ENCODE measurements around the gene TNPO3.

The TNPO3 gene

GRCh38 chr7:129017264-129017663, 37.6 kb downstream of the TNPO3 start:
- Histone ChIP-seq H2BK120ac (ENCODE audit: low read depth, low read length) (no peak overlapping the region), H3K79me1 (ENCODE audit: low read depth, low read length) (no peaks in the 10 kb centered on the region), H3K14ac (ENCODE audit: low read length) (no peak overlapping the region), H3K9me3 (replicated peaks in 1 of 2; ENCODE audit: control insufficient read depth in 2 of 2, insufficient read depth in 1 of 2, low read depth in 1 of 2, low read length in 2 of 2) (no peaks in the 10 kb centered on the region), H3K27ac (replicated peaks; ENCODE audit: low read length) (no peak overlapping the region), H4K91ac (ENCODE audit: low read depth, low read length, poor library complexity) (no peak overlapping the region), H3K27me3 (ENCODE audit: control insufficient read depth in 3 of 3, insufficient read depth in 3 of 3, low read depth in 1 of 3, low read length in 3 of 3) (no peaks in the 10 kb centered on the region), H3K4me2 (ENCODE audit: insufficient read depth, low read length, poor library complexity, severe bottlenecking) (no peak overlapping the region), H2AFZ (ENCODE audit: low read length) (no peak overlapping the region), H3K4me3 (ENCODE audit: low read length in 2 of 2) (no peak overlapping the region), H3K36me3 (replicated peaks in 1 of 2; ENCODE audit: control insufficient read depth in 2 of 2, insufficient read depth in 2 of 2, low read length in 2 of 2) (peaks cover 8 to 68% of the 10 kb centered on the region in 2 donors), H3K18ac (ENCODE audit: low read length) (no peak overlapping the region), H3K4me1 (ENCODE audit: control insufficient read depth in 2 of 2, insufficient read depth in 1 of 2, low read depth in 1 of 2, low read length in 2 of 2) (no peaks in the 10 kb centered on the region), H2BK15ac (ENCODE audit: low read length) (no peak overlapping the region), H4K8ac (ENCODE audit: low read depth, low read length) (no peak overlapping the region), H2BK12ac (ENCODE audit: low read length) (no peak overlapping the region), H2AK5ac (ENCODE audit: low read depth, low read length) (no peak overlapping the region), H3K23ac (ENCODE audit: low read depth, low read length, poor library complexity) (no peak overlapping the region), H3K9ac (ENCODE audit: low read depth, low read length, poor library complexity) (no peak overlapping the region), H3K4ac (ENCODE audit: low read length) (no peak overlapping the region), H2BK5ac (ENCODE audit: low read length) (no peak overlapping the region)
- no peak for DNase-seq (ENCODE audit: low spot score)
- WGBS, 2 donors (ENCODE audit: extremely low coverage in 2 of 2, insufficient read length in 2 of 2, insufficient replicate concordance in 1 of 2): no CpG with 5 or more reads among the region's 2 CpGs

- no peak overlapping the region for H3K4me3 ChIP-seq (ENCODE audit: low read length in 2 of 2)
- no peak for DNase-seq (ENCODE audit: low spot score)
- H3K4me2 ChIP-seq (ENCODE audit: insufficient read depth, low read length, poor library complexity, severe bottlenecking): no peak overlapping the region
- no peak overlapping the region for H3K9ac ChIP-seq (ENCODE audit: low read depth, low read length, poor library complexity)
- no peak overlapping the region for H3K4ac ChIP-seq (ENCODE audit: low read length)
- no peak overlapping the region for H2AFZ ChIP-seq (ENCODE audit: low read length)
- H2AK5ac ChIP-seq (ENCODE audit: low read depth, low read length): no peak overlapping the region
- H4K91ac ChIP-seq (ENCODE audit: low read depth, low read length, poor library complexity): no peak overlapping the region
- H3K27me3 ChIP-seq (ENCODE audit: control insufficient read depth in 3 of 3, insufficient read depth in 3 of 3, low read depth in 1 of 3, low read length in 3 of 3): no peaks in the 10 kb centered on the region
- no peak overlapping the region for H3K18ac ChIP-seq (ENCODE audit: low read length)
- no peak overlapping the region for H2BK12ac ChIP-seq (ENCODE audit: low read length)
- no peak overlapping the region for H2BK15ac ChIP-seq (ENCODE audit: low read length)
- no peak overlapping the region for H2BK5ac ChIP-seq (ENCODE audit: low read length)
- H2BK120ac ChIP-seq (ENCODE audit: low read depth, low read length): no peak overlapping the region
- peaks cover 8 to 90% of the 10 kb centered on the region in 2 donors for H3K36me3 ChIP-seq (replicated peaks in 1 of 2; ENCODE audit: control insufficient read depth in 2 of 2, insufficient read depth in 2 of 2, low read length in 2 of 2)
- no peaks in the 10 kb centered on the region for H3K9me3 ChIP-seq (replicated peaks in 1 of 2; ENCODE audit: control insufficient read depth in 2 of 2, insufficient read depth in 1 of 2, low read depth in 1 of 2, low read length in 2 of 2)
- no peak overlapping the region for H3K27ac ChIP-seq (replicated peaks; ENCODE audit: low read length)
- WGBS, 2 donors (ENCODE audit: extremely low coverage in 2 of 2, insufficient read length in 2 of 2, insufficient replicate concordance in 1 of 2): no CpG with 5 or more reads among the region's 6 CpGs
- no peak overlapping the region for H3K14ac ChIP-seq (ENCODE audit: low read length)
- H3K4me1 ChIP-seq (ENCODE audit: control insufficient read depth in 2 of 2, insufficient read depth in 1 of 2, low read depth in 1 of 2, low read length in 2 of 2): no peaks in the 10 kb centered on the region
- H4K8ac ChIP-seq (ENCODE audit: low read depth, low read length): no peak overlapping the region
- H3K23ac ChIP-seq (ENCODE audit: low read depth, low read length, poor library complexity): no peak overlapping the region
- H3K79me1 ChIP-seq (ENCODE audit: low read depth, low read length): no peaks in the 10 kb centered on the region
Measured at GRCh38 chr7:129014501-129015101, 40.3 kb downstream of the TNPO3 start.

GRCh38 chr7:129013048-129013724, 41.7 kb downstream of the TNPO3 start:
- no peak overlapping the region for H2BK12ac ChIP-seq (ENCODE audit: low read length)
- no peak overlapping the region for H3K27ac ChIP-seq (replicated peaks; ENCODE audit: low read length)
- no peak overlapping the region for H4K8ac ChIP-seq (ENCODE audit: low read depth, low read length)
- no peak overlapping the region for H3K18ac ChIP-seq (ENCODE audit: low read length)
- H3K4me1 ChIP-seq (ENCODE audit: control insufficient read depth in 2 of 2, insufficient read depth in 1 of 2, low read depth in 1 of 2, low read length in 2 of 2): no peaks in the 10 kb centered on the region
- H3K79me1 ChIP-seq (ENCODE audit: low read depth, low read length): no peaks in the 10 kb centered on the region
- H3K4me3 ChIP-seq (ENCODE audit: low read length in 2 of 2): no peak overlapping the region
- no peak overlapping the region for H2BK120ac ChIP-seq (ENCODE audit: low read depth, low read length)
- H3K14ac ChIP-seq (ENCODE audit: low read length): no peak overlapping the region
- WGBS, 2 donors (ENCODE audit: extremely low coverage in 2 of 2, insufficient read length in 2 of 2, insufficient replicate concordance in 1 of 2): no CpG with 5 or more reads among the region's 4 CpGs
- no peak overlapping the region for H3K4me2 ChIP-seq (ENCODE audit: insufficient read depth, low read length, poor library complexity, severe bottlenecking)
- no peaks in the 10 kb centered on the region for H3K9me3 ChIP-seq (replicated peaks in 1 of 2; ENCODE audit: control insufficient read depth in 2 of 2, insufficient read depth in 1 of 2, low read depth in 1 of 2, low read length in 2 of 2)
- no peak overlapping the region for H3K9ac ChIP-seq (ENCODE audit: low read depth, low read length, poor library complexity)
- H2AFZ ChIP-seq (ENCODE audit: low read length): no peak overlapping the region
- no peak overlapping the region for H2BK5ac ChIP-seq (ENCODE audit: low read length)
- no peak overlapping the region for H3K4ac ChIP-seq (ENCODE audit: low read length)
- H4K91ac ChIP-seq (ENCODE audit: low read depth, low read length, poor library complexity): no peak overlapping the region
- no peak overlapping the region for H3K23ac ChIP-seq (ENCODE audit: low read depth, low read length, poor library complexity)
- DNase-seq (ENCODE audit: low spot score): no peak
- no peak overlapping the region for H2BK15ac ChIP-seq (ENCODE audit: low read length)
- H3K36me3 ChIP-seq (replicated peaks in 1 of 2; ENCODE audit: control insufficient read depth in 2 of 2, insufficient read depth in 2 of 2, low read length in 2 of 2): peaks cover 10 to 95% of the 10 kb centered on the region in 2 donors
- no peak overlapping the region for H2AK5ac ChIP-seq (ENCODE audit: low read depth, low read length)
- no peaks in the 10 kb centered on the region for H3K27me3 ChIP-seq (ENCODE audit: control insufficient read depth in 3 of 3, insufficient read depth in 3 of 3, low read depth in 1 of 3, low read length in 3 of 3)

GRCh38 chr7:129012641-129013040, 42.3 kb downstream of the TNPO3 start:
- Histone ChIP-seq H3K18ac (ENCODE audit: low read length) (no peak overlapping the region), H3K36me3 (replicated peaks in 1 of 2; ENCODE audit: control insufficient read depth in 2 of 2, insufficient read depth in 2 of 2, low read length in 2 of 2) (peaks cover 10 to 94% of the 10 kb centered on the region in 2 donors)
- no CpG with 5 or more reads among the region's 1 CpG for WGBS, 2 donors (ENCODE audit: extremely low coverage in 2 of 2, insufficient read length in 2 of 2, insufficient replicate concordance in 1 of 2)

More at GRCh38 chr7:129012641-129013040, 42.3 kb downstream of the TNPO3 start:
- H3K9ac ChIP-seq (ENCODE audit: low read depth, low read length, poor library complexity): no peak overlapping the region
- no peak overlapping the region for H3K27ac ChIP-seq (replicated peaks; ENCODE audit: low read length)
- H2BK5ac ChIP-seq (ENCODE audit: low read length): no peak overlapping the region
- no peak overlapping the region for H2AK5ac ChIP-seq (ENCODE audit: low read depth, low read length)
- H3K4me2 ChIP-seq (ENCODE audit: insufficient read depth, low read length, poor library complexity, severe bottlenecking): no peak overlapping the region
- H2BK120ac ChIP-seq (ENCODE audit: low read depth, low read length): no peak overlapping the region
- no peak overlapping the region for H2AFZ ChIP-seq (ENCODE audit: low read length)
- no peak overlapping the region for H3K14ac ChIP-seq (ENCODE audit: low read length)
- no peak overlapping the region for H4K8ac ChIP-seq (ENCODE audit: low read depth, low read length)
- no peak overlapping the region for H2BK15ac ChIP-seq (ENCODE audit: low read length)
- no peaks in the 10 kb centered on the region for H3K27me3 ChIP-seq (ENCODE audit: control insufficient read depth in 3 of 3, insufficient read depth in 3 of 3, low read depth in 1 of 3, low read length in 3 of 3)
- H3K4me3 ChIP-seq (ENCODE audit: low read length in 2 of 2): no peak overlapping the region
- no peak for DNase-seq (ENCODE audit: low spot score)
- no peak overlapping the region for H4K91ac ChIP-seq (ENCODE audit: low read depth, low read length, poor library complexity)
- H2BK12ac ChIP-seq (ENCODE audit: low read length): no peak overlapping the region
- no peaks in the 10 kb centered on the region for H3K79me1 ChIP-seq (ENCODE audit: low read depth, low read length)
- H3K23ac ChIP-seq (ENCODE audit: low read depth, low read length, poor library complexity): no peak overlapping the region
- no peaks in the 10 kb centered on the region for H3K9me3 ChIP-seq (replicated peaks in 1 of 2; ENCODE audit: control insufficient read depth in 2 of 2, insufficient read depth in 1 of 2, low read depth in 1 of 2, low read length in 2 of 2)
- H3K4me1 ChIP-seq (ENCODE audit: control insufficient read depth in 2 of 2, insufficient read depth in 1 of 2, low read depth in 1 of 2, low read length in 2 of 2): no peaks in the 10 kb centered on the region
- H3K4ac ChIP-seq (ENCODE audit: low read length): no peak overlapping the region

All from neuronal stem cell (in vitro differentiated cells).